HepG2 (cell line): Measurements from ENCODE around the gene KRT17. TPM values are rescaled to one million over a fixed set of nuclear protein-coding genes. Genes with fewer than 3 reads are reported as not detected.

Source experiments
- CEBPG ChIP-seq: IDR thresholded peaks from 2 replicates; pipeline ENCODE4 v1.6.1; 2016
- CENPT ChIP-seq: sonication (generic); formaldehyde crosslinking; IDR thresholded peaks from 2 replicates; pipeline ENCODE4 v1.8.0; 2022; ENCODE audit warnings: low read depth, mild to moderate bottlenecking, moderate library complexity, missing genetic modification reagents
- GLI4 ChIP-seq: sonication (generic); formaldehyde crosslinking; IDR thresholded peaks from 2 replicates; pipeline ENCODE4 v1.5.1; 2020; ENCODE audit warnings: missing genetic modification reagents, mild to moderate bottlenecking, moderate library complexity, borderline replicate concordance
- HNF4A ChIP-seq: sonication (generic); formaldehyde crosslinking; IDR thresholded peaks from 2 replicates; pipeline ENCODE4 v1.4.0; 2020; ENCODE audit warnings: missing genetic modification reagents
- IRF2 ChIP-seq: IDR thresholded peaks from 2 replicates; pipeline ENCODE4 v1.6.1; 2018; ENCODE audit warnings: missing genetic modification reagents, missing compliant biosample characterization
- KDM2A ChIP-seq: sonication (generic); formaldehyde crosslinking; IDR thresholded peaks from 2 replicates; pipeline ENCODE4 v1.4.0; 2020; ENCODE audit warnings: low read depth, missing genetic modification reagents, borderline replicate concordance
- KMT2A ChIP-seq: sonication (generic); formaldehyde crosslinking; IDR thresholded peaks from 2 replicates; pipeline ENCODE4 v1.4.0; 2020; ENCODE audit warnings: missing genetic modification reagents
- MAF1 ChIP-seq: sonication (generic); formaldehyde crosslinking; IDR thresholded peaks from 2 replicates; pipeline ENCODE4 v1.5.0; 2020; ENCODE audit warnings: missing genetic modification reagents, borderline replicate concordance
- MEIS2 ChIP-seq: sonication (generic); formaldehyde crosslinking; IDR thresholded peaks from 2 replicates; pipeline ENCODE4 v1.9.0; 2021; ENCODE audit warnings: mild to moderate bottlenecking, missing genetic modification reagents
- ZBTB38 ChIP-seq: sonication (generic); formaldehyde crosslinking; IDR thresholded peaks from 2 replicates; pipeline ENCODE4 v1.5.1; 2020; ENCODE audit warnings: mild to moderate bottlenecking, missing genetic modification reagents
- ZNF205 ChIP-seq: IDR thresholded peaks from 2 replicates; pipeline ENCODE4 v1.6.1; 2018; ENCODE audit warnings: missing biosample characterization, missing genetic modification reagents
- ZNF335 ChIP-seq: sonication (generic); formaldehyde crosslinking; IDR thresholded peaks from 2 replicates; pipeline ENCODE4 v1.4.0; 2020; ENCODE audit warnings: missing genetic modification reagents
- ZNF558 ChIP-seq: sonication (generic); formaldehyde crosslinking; IDR thresholded peaks from 2 replicates; pipeline ENCODE4 v1.9.0; 2022; ENCODE audit warnings: mild to moderate bottlenecking, missing genetic modification reagents, borderline replicate concordance
- ZNF776 ChIP-seq: sonication (generic); formaldehyde crosslinking; IDR thresholded peaks from 2 replicates; pipeline ENCODE4 v1.4.0; 2020; ENCODE audit warnings: mild to moderate bottlenecking, missing genetic modification reagents
- ZSCAN30 ChIP-seq: sonication (generic); formaldehyde crosslinking; IDR thresholded peaks from 2 replicates; pipeline ENCODE4 v1.5.0; 2020; ENCODE audit warnings: mild to moderate bottlenecking, missing genetic modification reagents
- polyA plus RNA-seq, 8 experiments: library from polyadenylated mRNA; depleted of rRNA in 3 of 8; stranded (reverse) in 7 of 8; unstranded in 1 of 8; fragments of >200 nt; fragmentation: Illumina TruSeq in 4 of 8; extraction: Trizol in 4 of 8; gene quantifications; 2 replicates each; pipeline versions ENCODE4 v1.2.1 to v1.2.3, GENCODE V29; 2011 to 2016; ENCODE audit warnings: low read depth in 4 of 8, missing spikeins in 1 of 8, mixed read lengths in 1 of 8; ENCODE audit not compliant: insufficient read depth in 1 of 8
- total RNA-seq, 5 experiments: library from RNA; depleted of rRNA; stranded (reverse); fragments of >200 nt; fragmentation: Illumina TruSeq; extraction: Trizol; gene quantifications; 2 replicates each; pipeline ENCODE4 v1.2.3, GENCODE V29; 2016; ENCODE audit warnings: low read depth in 1 of 5
- TF ChIP-seq, protein P1 (sequence below): IDR thresholded peaks from 2 replicates; pipeline ENCODE4 v1.6.1; 2016; ENCODE audit warnings: missing compliant biosample characterization, missing genetic modification reagents, borderline replicate concordance
- TF ChIP-seq, protein P2 (sequence below): sonication (generic); formaldehyde crosslinking; IDR thresholded peaks from 2 replicates; pipeline ENCODE4 v1.4.0; 2020; ENCODE audit warnings: missing genetic modification reagents
- TF ChIP-seq, protein P3 (sequence below): sonication (generic); formaldehyde crosslinking; IDR thresholded peaks from 2 replicates; pipeline ENCODE4 v1.4.0; 2020; ENCODE audit warnings: missing genetic modification reagents
- TF ChIP-seq, protein P4 (sequence below): sonication (generic); formaldehyde crosslinking; IDR thresholded peaks from 2 replicates; pipeline ENCODE4 v1.4.0; 2020; ENCODE audit warnings: missing genetic modification reagents
- TF ChIP-seq, protein P5 (sequence below): sonication (generic); formaldehyde crosslinking; IDR thresholded peaks from 2 replicates; pipeline ENCODE4 v1.8.1; 2023; ENCODE audit warnings: mild to moderate bottlenecking, inconsistent platforms, moderate library complexity, missing genetic modification reagents, borderline replicate concordance
- TF ChIP-seq, protein P6 (sequence below): sonication (generic); formaldehyde crosslinking; IDR thresholded peaks from 2 replicates; pipeline ENCODE4 v1.8.1; 2023; ENCODE audit warnings: mild to moderate bottlenecking, missing genetic modification reagents

The KRT17 gene
- total and polyA plus RNA-seq, 2 of the 13 experiments (the other 11 are each of a cell fraction or from before 2014, with no cell fraction given), result 0.38 to 0.82 TPM

DNA sequence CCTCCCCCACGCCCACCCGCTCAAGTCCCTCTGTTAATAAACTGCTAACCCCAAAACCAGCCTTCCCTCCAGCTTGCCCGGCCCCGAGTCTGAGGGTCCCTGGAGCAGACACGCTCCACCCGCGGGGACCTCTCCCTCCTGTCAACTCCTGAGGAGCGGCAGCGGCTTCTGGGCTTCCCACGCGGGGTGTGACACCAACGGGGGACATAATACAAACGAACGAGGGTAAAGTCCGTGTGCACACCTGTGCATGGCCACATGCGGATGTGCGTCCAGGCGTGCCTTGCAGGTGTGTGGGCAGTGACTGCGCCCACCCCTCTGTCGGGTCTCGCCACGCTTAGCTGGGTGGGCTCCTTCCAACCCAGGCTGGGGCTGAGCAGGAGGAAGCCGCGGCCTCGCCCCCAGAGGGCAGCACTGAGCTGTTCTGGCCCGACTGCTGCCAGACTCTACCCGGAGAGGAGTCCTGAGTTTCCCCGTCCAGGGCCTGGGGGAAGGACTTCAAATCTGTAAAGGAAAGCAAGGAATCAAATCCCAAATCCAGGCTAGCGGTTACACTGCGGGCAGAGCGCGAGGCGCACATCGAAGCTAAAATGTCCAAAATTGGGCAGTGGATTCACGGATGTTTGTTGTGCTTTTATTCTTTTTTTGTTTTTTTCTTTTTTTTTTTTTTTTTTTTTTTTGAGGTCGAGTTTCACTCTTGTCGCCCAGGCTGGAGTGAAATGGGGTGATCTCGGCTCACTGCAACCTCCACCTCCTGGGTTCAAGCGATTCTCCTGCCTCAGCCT lies 24.2 kb upstream of the KRT17 start (continued):
- TF ChIP-seq, protein P1, sequence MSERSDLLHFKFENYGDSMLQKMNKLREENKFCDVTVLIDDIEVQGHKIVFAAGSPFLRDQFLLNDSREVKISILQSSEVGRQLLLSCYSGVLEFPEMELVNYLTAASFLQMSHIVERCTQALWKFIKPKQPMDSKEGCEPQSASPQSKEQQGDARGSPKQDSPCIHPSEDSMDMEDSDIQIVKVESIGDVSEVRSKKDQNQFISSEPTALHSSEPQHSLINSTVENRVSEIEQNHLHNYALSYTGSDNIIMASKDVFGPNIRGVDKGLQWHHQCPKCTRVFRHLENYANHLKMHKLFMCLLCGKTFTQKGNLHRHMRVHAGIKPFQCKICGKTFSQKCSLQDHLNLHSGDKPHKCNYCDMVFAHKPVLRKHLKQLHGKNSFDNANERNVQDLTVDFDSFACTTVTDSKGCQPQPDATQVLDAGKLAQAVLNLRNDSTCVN (CRISPR knock-in tag), result peak; percentile 53; the same call in 1 of the 2 replicates
- no peak for TF ChIP-seq ZNF558
- TF ChIP-seq HNF4A, result no peak
- TF ChIP-seq, protein P2, sequence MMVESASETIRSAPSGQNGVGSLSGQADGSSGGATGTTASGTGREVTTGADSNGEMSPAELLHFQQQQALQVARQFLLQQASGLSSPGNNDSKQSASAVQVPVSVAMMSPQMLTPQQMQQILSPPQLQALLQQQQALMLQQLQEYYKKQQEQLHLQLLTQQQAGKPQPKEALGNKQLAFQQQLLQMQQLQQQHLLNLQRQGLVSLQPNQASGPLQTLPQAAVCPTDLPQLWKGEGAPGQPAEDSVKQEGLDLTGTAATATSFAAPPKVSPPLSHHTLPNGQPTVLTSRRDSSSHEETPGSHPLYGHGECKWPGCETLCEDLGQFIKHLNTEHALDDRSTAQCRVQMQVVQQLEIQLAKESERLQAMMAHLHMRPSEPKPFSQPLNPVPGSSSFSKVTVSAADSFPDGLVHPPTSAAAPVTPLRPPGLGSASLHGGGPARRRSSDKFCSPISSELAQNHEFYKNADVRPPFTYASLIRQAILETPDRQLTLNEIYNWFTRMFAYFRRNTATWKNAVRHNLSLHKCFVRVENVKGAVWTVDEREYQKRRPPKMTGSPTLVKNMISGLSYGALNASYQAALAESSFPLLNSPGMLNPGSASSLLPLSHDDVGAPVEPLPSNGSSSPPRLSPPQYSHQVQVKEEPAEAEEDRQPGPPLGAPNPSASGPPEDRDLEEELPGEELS (CRISPR knock-in tag), result 0 out of 2 replicates have a peak, but pooled peaks have one; percentile 26
- TF ChIP-seq KDM2A (CRISPR knock-in tag), result peak; percentile 49; the same call in 1 of the 2 replicates
- TF ChIP-seq, protein P3, sequence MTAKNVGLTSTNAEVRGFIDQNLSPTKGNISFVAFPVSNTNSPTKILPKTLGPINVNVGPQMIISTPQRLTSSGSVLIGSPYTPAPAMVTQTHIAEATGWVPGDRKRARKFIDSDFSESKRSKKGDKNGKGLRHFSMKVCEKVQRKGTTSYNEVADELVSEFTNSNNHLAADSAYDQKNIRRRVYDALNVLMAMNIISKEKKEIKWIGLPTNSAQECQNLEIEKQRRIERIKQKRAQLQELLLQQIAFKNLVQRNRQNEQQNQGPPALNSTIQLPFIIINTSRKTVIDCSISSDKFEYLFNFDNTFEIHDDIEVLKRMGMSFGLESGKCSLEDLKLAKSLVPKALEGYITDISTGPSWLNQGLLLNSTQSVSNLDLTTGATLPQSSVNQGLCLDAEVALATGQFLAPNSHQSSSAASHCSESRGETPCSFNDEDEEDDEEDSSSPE (CRISPR knock-in tag), result no peak
- TF ChIP-seq ZBTB38 (CRISPR knock-in tag), result no peak
- no peak; the same call in 1 of the 2 replicates for TF ChIP-seq CENPT
- no peak for TF ChIP-seq ZNF776
- TF ChIP-seq MEIS2 (CRISPR knock-in tag), result no peak; the same call in 1 of the 2 replicates
- no peak for TF ChIP-seq KMT2A (CRISPR knock-in tag)
- no peak for TF ChIP-seq ZNF205 (CRISPR knock-in tag)
- no peak for TF ChIP-seq MAF1 (CRISPR knock-in tag)
- peak; percentile 29; the same call in 1 of the 2 replicates for TF ChIP-seq IRF2
- TF ChIP-seq, protein P4, sequence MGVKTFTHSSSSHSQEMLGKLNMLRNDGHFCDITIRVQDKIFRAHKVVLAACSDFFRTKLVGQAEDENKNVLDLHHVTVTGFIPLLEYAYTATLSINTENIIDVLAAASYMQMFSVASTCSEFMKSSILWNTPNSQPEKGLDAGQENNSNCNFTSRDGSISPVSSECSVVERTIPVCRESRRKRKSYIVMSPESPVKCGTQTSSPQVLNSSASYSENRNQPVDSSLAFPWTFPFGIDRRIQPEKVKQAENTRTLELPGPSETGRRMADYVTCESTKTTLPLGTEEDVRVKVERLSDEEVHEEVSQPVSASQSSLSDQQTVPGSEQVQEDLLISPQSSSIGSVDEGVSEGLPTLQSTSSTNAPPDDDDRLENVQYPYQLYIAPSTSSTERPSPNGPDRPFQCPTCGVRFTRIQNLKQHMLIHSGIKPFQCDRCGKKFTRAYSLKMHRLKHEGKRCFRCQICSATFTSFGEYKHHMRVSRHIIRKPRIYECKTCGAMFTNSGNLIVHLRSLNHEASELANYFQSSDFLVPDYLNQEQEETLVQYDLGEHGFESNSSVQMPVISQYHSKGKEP (CRISPR knock-in tag), result no peak
- TF ChIP-seq, protein P5, sequence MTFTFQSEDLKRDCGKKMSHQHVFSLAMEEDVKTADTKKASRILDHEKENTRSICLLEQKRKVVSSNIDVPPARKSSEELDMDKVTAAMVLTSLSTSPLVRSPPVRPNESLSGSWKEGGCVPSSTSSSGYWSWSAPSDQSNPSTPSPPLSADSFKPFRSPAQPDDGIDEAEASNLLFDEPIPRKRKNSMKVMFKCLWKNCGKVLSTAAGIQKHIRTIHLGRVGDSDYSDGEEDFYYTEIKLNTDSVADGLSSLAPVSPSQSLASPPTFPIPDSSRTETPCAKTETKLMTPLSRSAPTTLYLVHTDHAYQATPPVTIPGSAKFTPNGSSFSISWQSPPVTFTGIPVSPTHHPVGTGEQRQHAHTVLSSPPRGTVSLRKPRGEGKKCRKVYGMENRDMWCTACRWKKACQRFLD, result 0 out of 2 replicates have a peak, but pooled peaks have one; percentile 34
- 0 out of 2 replicates have a peak, but pooled peaks have one; percentile 11 for TF ChIP-seq CEBPG
- no peak for TF ChIP-seq ZSCAN30 (CRISPR knock-in tag)
- TF ChIP-seq, protein P6, sequence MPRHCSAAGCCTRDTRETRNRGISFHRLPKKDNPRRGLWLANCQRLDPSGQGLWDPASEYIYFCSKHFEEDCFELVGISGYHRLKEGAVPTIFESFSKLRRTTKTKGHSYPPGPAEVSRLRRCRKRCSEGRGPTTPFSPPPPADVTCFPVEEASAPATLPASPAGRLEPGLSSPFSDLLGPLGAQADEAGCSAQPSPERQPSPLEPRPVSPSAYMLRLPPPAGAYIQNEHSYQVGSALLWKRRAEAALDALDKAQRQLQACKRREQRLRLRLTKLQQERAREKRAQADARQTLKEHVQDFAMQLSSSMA, result no peak
- TF ChIP-seq GLI4 (CRISPR knock-in tag), result peak; percentile 14; the same call in 1 of the 2 replicates
- TF ChIP-seq ZNF335 (CRISPR knock-in tag), result no peak
